A549 (cell line): ENCODE results near the gene MGMT. TPM values are rescaled to one million over a fixed set of nuclear protein-coding genes. Genes with fewer than 3 reads are reported as not detected.

Experiments used
- ATAC-seq, 2 experiments: fragments of 200-7000 bp in 1 of 2; fragments of >200 bp in 1 of 2; cut with Nextera tagmentation in 1 of 2; cut with Tn5 transposase in 1 of 2; 3 replicates each; pipeline versions ENCODE4 v1.8.0 to v1.9.1; 2018 to 2020; ENCODE audit warnings: mild to moderate bottlenecking in 1 of 2, moderate library complexity in 1 of 2
- CTCF ChIA-PET: fragments of 300-600 bp; sonication (Branson Sonifier 250); formaldehyde crosslinking; extraction: SDS; loops from one replicate; lab custom pipeline; 2021; ENCODE audit warnings: antibody characterized with exemption, inconsistent platforms; lab: Yijun Ruan, JAX
- POLR2A ChIA-PET: fragments of 350-600 bp; formaldehyde crosslinking; extraction: SDS; loops from one replicate; lab custom pipeline; 2021; ENCODE audit warnings: antibody characterized with exemption, inconsistent platforms; lab: Yijun Ruan, JAX
- DNase-seq, 2 experiments: peaks; one replicate each; pipeline versions ENCODE4 v3.0.0 to v3.0.0-alpha.2; 2011 to 2016; ENCODE audit warnings: low read depth in 1 of 2, low spot score in 1 of 2
- FAIRE-seq: peaks from 2 replicates; lab custom pipeline; 2011; peaks lifted over from hg19 to GRCh38; lab: Jason Lieb, UNC
- H3K27ac ChIP-seq, 2 experiments: fragments of >200 bp; sonication (Bioruptor Twin); formaldehyde crosslinking; 3 replicates each; pipeline ENCODE4 v1.5.1; 2016 to 2017
- H3K4me1 ChIP-seq: fragments of >200 bp; sonication (Bioruptor Twin); formaldehyde crosslinking; 3 replicates; pipeline ENCODE4 v1.6.1; 2016
- H3K4me2 ChIP-seq: fragments of >200 bp; sonication (Bioruptor Twin); formaldehyde crosslinking; 3 replicates; pipeline ENCODE4 v1.6.1; 2016
- H3K4me3 ChIP-seq: fragments of >200 bp; sonication (Bioruptor Twin); formaldehyde crosslinking; 3 replicates; pipeline ENCODE4 v1.5.1; 2016
- H3K9me3 ChIP-seq: fragments of >200 bp; sonication (Bioruptor Twin); formaldehyde crosslinking; 3 replicates; pipeline ENCODE4 v1.6.1; 2016
- BCL3 ChIP-seq: fragments of >200 bp; sonication (Bioruptor Twin); formaldehyde crosslinking; IDR thresholded peaks from 3 replicates; pipeline ENCODE4 v1.6.1; 2016
- CBX2 ChIP-seq: fragments of 200-600 bp; sonication (generic); IDR thresholded peaks from 2 replicates; pipeline ENCODE4 v1.6.1; 2016; ENCODE audit warnings: low read depth, mild to moderate bottlenecking, borderline replicate concordance
- ESRRA ChIP-seq: fragments of 150-350 bp; IDR thresholded peaks from 2 replicates; pipeline ENCODE4 v1.6.1; 2014; ENCODE audit warnings: mild to moderate bottlenecking, low read length, borderline replicate concordance
- FOSB ChIP-seq: fragments of 250-450 bp; sonication (Bioruptor Pico); IDR thresholded peaks from 2 replicates; pipeline ENCODE4 v1.5.0; 2020; ENCODE audit warnings: mild to moderate bottlenecking, moderate library complexity
- FOSL2 ChIP-seq, 2 experiments: fragments of 450-650 bp in 1 of 2; fragments of >200 bp in 1 of 2; sonication (Bioruptor Twin) in 1 of 2; formaldehyde crosslinking; IDR thresholded peaks; 2 replicates each; pipeline versions ENCODE4 v1.5.0 to v1.6.1; 2016 to 2020; ENCODE audit warnings: mild to moderate bottlenecking in 1 of 2, moderate library complexity in 1 of 2
- HDAC2 ChIP-seq: fragments of 200-600 bp; sonication (generic); IDR thresholded peaks from 2 replicates; pipeline ENCODE4 v1.6.1; 2016
- HMGXB4 ChIP-seq: fragments of 250-450 bp; sonication (Bioruptor Pico); IDR thresholded peaks from 2 replicates; pipeline ENCODE4 v1.5.0; 2021; ENCODE audit warnings: mild to moderate bottlenecking, moderate library complexity, borderline replicate concordance
- JUN ChIP-seq, 2 experiments: fragments of >200 bp; sonication (Bioruptor Twin); formaldehyde crosslinking; IDR thresholded peaks; 2 replicates in 1 of 2; 3 replicates in 1 of 2; pipeline ENCODE4 v1.6.1; 2016 to 2017
- MAZ ChIP-seq: fragments of 150-350 bp; IDR thresholded peaks from 2 replicates; pipeline ENCODE4 v1.6.1; 2014; ENCODE audit warnings: antibody characterized with exemption, low read depth, low read length, borderline replicate concordance
- NPAS2 ChIP-seq: fragments of 250-450 bp; sonication (Bioruptor Pico); IDR thresholded peaks from 2 replicates; pipeline ENCODE4 v1.8.0; 2022; ENCODE audit warnings: mild to moderate bottlenecking, moderate library complexity, borderline replicate concordance
- NR3C1 ChIP-seq: fragments of >200 bp; sonication (Bioruptor Twin); formaldehyde crosslinking; IDR thresholded peaks from 3 replicates; pipeline ENCODE4 v1.6.1; 2017
- POLR2A ChIP-seq: IDR thresholded peaks from 2 replicates; pipeline ENCODE4 v1.6.1; 2012; ENCODE audit warnings: mild to moderate bottlenecking, low read length
- RAD21 ChIP-seq, 2 experiments: fragments of >200 bp in 1 of 2; sonication (Bioruptor Twin) in 1 of 2; formaldehyde crosslinking in 1 of 2; IDR thresholded peaks in 1 of 2; conservative IDR thresholded peaks in 1 of 2; 2 replicates in 1 of 2; 3 replicates in 1 of 2; pipeline ENCODE4 v1.6.1; 2012 to 2018; ENCODE audit warnings: inconsistent platforms in 1 of 2
- RCOR1 ChIP-seq: fragments of 150-350 bp; IDR thresholded peaks from 2 replicates; pipeline ENCODE4 v1.6.1; 2014; ENCODE audit warnings: antibody characterized with exemption, low read length, low read depth
- REST ChIP-seq: fragments of 200-600 bp; sonication (generic); IDR thresholded peaks from 2 replicates; pipeline ENCODE4 v1.6.1; 2016; ENCODE audit warnings: antibody characterized with exemption, mild to moderate bottlenecking, moderate library complexity
- RFX5 ChIP-seq: fragments of 450-650 bp; IDR thresholded peaks from 2 replicates; pipeline ENCODE4 v1.7.1; 2014; ENCODE audit warnings: antibody characterized with exemption, mild to moderate bottlenecking, moderate library complexity
- SMC3 ChIP-seq: fragments of >200 bp; sonication (Bioruptor Twin); formaldehyde crosslinking; IDR thresholded peaks from 3 replicates; pipeline ENCODE4 v1.6.1; 2018; ENCODE audit warnings: inconsistent platforms
- ZC3H11A ChIP-seq: fragments of 450-650 bp; IDR thresholded peaks from 2 replicates; pipeline ENCODE4 v1.6.1; 2014; ENCODE audit warnings: antibody characterized with exemption, mild to moderate bottlenecking
- ZFP36 ChIP-seq: fragments of 450-650 bp; IDR thresholded peaks from 2 replicates; pipeline ENCODE4 v1.6.1; 2014; ENCODE audit warnings: borderline replicate concordance; ENCODE audit not compliant: partially characterized antibody
- WGBS: methylation state at CpG from one replicate; pipeline ENCODE4 v1.1.6; 2017; ENCODE audit errors: missing lambda C conversion rate; 5-methylcytosine and 5-hydroxymethylcytosine counted together
- polyA plus RNA-seq, 4 experiments: library from polyadenylated mRNA; depleted of rRNA in 3 of 4; stranded (reverse); fragments of >200 nt; fragmentation: RNase III in 1 of 4; extraction: RNeasy Plus Mini Kit Qiagen cat#74134 plus additional on column Dnase treatment in 1 of 4; gene quantifications; 2 replicates in 3 of 4; 3 replicates in 1 of 4; pipeline ENCODE4 v1.2.3, GENCODE V29; 2011 to 2017
- TF ChIP-seq, protein P1 (sequence below): fragments of >200 bp; sonication (Bioruptor Twin); formaldehyde crosslinking; IDR thresholded peaks from 3 replicates; pipeline ENCODE4 v1.5.1; 2016

MGMT gene
- polyA plus RNA-seq, 2 of the 4 experiments (the other 2 are of a cell fraction) = 4.9 to 5.2 TPM

- no peak for ATAC-seq
- no peak overlapping the region for H3K27ac ChIP-seq
- FAIRE-seq = no peak
- H3K4me2 ChIP-seq = no peak overlapping the region
- ChIA-PET CTCF (no interaction called here), POLR2A (no interaction called here)
- H3K9me3 ChIP-seq = no peaks in the 10 kb centered on the region
- no peak for DNase-seq
- H3K4me3 ChIP-seq = no peak overlapping the region
- TF ChIP-seq JUN (IDR thresholded peaks at IDR 0.05) (no peak), ZFP36 (no peak), FOSB (CRISPR knock-in tag) (no peak), ZC3H11A (no peak), POLR2A (no peak), RFX5 (no peak), FOSL2 (IDR thresholded peaks at IDR 0.05) (no peak), FOSL2 (CRISPR knock-in tag; IDR thresholded peaks at IDR 0.05) (no peak), NPAS2 (CRISPR knock-in tag) (no peak), REST (no peak), CBX2 (no peak), RAD21 (conservative IDR thresholded peaks at IDR 0.05 in 1 of 2, IDR thresholded peaks at IDR 0.05 in 1 of 2) (no peak), MAZ (no peak), SMC3 (no peak), HDAC2 (no peak), RCOR1 (no peak), ESRRA (no peak), NR3C1 (no peak), BCL3 (no peak), HMGXB4 (CRISPR knock-in tag) (no peak)
- TF ChIP-seq, protein P1, sequence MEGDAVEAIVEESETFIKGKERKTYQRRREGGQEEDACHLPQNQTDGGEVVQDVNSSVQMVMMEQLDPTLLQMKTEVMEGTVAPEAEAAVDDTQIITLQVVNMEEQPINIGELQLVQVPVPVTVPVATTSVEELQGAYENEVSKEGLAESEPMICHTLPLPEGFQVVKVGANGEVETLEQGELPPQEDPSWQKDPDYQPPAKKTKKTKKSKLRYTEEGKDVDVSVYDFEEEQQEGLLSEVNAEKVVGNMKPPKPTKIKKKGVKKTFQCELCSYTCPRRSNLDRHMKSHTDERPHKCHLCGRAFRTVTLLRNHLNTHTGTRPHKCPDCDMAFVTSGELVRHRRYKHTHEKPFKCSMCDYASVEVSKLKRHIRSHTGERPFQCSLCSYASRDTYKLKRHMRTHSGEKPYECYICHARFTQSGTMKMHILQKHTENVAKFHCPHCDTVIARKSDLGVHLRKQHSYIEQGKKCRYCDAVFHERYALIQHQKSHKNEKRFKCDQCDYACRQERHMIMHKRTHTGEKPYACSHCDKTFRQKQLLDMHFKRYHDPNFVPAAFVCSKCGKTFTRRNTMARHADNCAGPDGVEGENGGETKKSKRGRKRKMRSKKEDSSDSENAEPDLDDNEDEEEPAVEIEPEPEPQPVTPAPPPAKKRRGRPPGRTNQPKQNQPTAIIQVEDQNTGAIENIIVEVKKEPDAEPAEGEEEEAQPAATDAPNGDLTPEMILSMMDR = no peak
- H3K4me1 ChIP-seq = no peaks in the 10 kb centered on the region
- WGBS = 72% methylated on average over 8 of the region's 8 CpGs
Observed at GRCh38 chr10:129562487-129562886, 95.4 kb downstream of the MGMT start.
